Endothelial cell of umbilical vein (primary cell): ENCODE results near the gene KHNYN. TPM values are rescaled to one million over a fixed set of nuclear protein-coding genes. Genes with fewer than 3 reads are reported as not detected.

ENCODE experiments used
- BruUV-seq: library from RNA; stranded (reverse); fragments of 400-500 nt; replicated peaks from 2 replicates; lab custom pipeline; 2021; lab: Mats Ljungman, UMichigan
- CTCF ChIA-PET: fragments of 300-600, 350-600 bp; sonication (Branson Sonifier 250); formaldehyde crosslinking; loops from one replicate; lab custom pipeline; 2021; ENCODE audit warnings: antibody characterized with exemption, inconsistent platforms; lab: Charles Lee
- POLR2A ChIA-PET: fragments of 300-600, 350-600 bp; sonication (Branson Sonifier 250); formaldehyde crosslinking; loops from one replicate; lab custom pipeline; 2021; ENCODE audit warnings: antibody characterized with exemption, inconsistent platforms; lab: Charles Lee
- DNase-seq: peaks from one replicate; pipeline ENCODE4 v3.0.0-alpha.2; 2011; ENCODE audit warnings: low read depth, low spot score
- FAIRE-seq: peaks from 2 replicates; lab custom pipeline; 2011; peaks lifted over from hg19 to GRCh38; lab: Jason Lieb, UNC
- H2AFZ ChIP-seq: 2 replicates; pipeline ENCODE4 v1.6.0; 2012; ENCODE audit warnings: low read depth, low read length, control low read depth, inconsistent platforms
- H3K27ac ChIP-seq: 2 replicates; pipeline ENCODE4 v1.5.1; 2011; ENCODE audit warnings: low read depth, mild to moderate bottlenecking, control low read depth, low read length, moderate library complexity; ENCODE audit not compliant: insufficient read depth
- H3K27me3 ChIP-seq, 2 experiments: 2 replicates each; pipeline versions ENCODE4 v1.6.0 to v1.6.1; 2011; ENCODE audit warnings: low read length in 2 of 2, mixed read lengths in 1 of 2; ENCODE audit not compliant: control insufficient read depth in 2 of 2, insufficient read depth in 2 of 2
- H3K36me3 ChIP-seq, 2 experiments: 2 replicates in 1 of 2; 3 replicates in 1 of 2; pipeline ENCODE4 v1.5.1; 2011; ENCODE audit warnings: low read length in 2 of 2, mild to moderate bottlenecking in 1 of 2, moderate library complexity in 1 of 2; ENCODE audit not compliant: control insufficient read depth in 2 of 2, insufficient read depth in 2 of 2; ENCODE audit errors: extremely low read depth in 1 of 2
- H3K4me1 ChIP-seq: 3 replicates; pipeline ENCODE4 v1.5.1; 2011; ENCODE audit warnings: mild to moderate bottlenecking, low read length; ENCODE audit not compliant: control insufficient read depth, insufficient read depth; ENCODE audit errors: extremely low read depth
- H3K4me2 ChIP-seq: 2 replicates; pipeline ENCODE4 v1.6.1; 2011; ENCODE audit warnings: low read length, control low read depth, mixed read lengths; ENCODE audit not compliant: insufficient read depth
- H3K4me3 ChIP-seq, 3 experiments: fragments of 200-600 bp in 1 of 3; sonication (generic), shearing (Covaris generic) in 1 of 3; replicated peaks in 1 of 3; 2 replicates each; pipeline ENCODE4 v1.5.1; 2011 to 2016; ENCODE audit warnings: control low read depth in 3 of 3, low read length in 3 of 3, mild to moderate bottlenecking in 2 of 3, inconsistent platforms in 1 of 3, low read depth in 1 of 3, moderate library complexity in 1 of 3; ENCODE audit not compliant: insufficient read depth in 1 of 3
- H3K79me2 ChIP-seq: 2 replicates; pipeline ENCODE4 v1.6.0; 2012; ENCODE audit warnings: low read length, inconsistent platforms; ENCODE audit not compliant: control insufficient read depth, insufficient read depth
- H3K9ac ChIP-seq: replicated peaks from 2 replicates; pipeline ENCODE3; 2011; ENCODE audit warnings: low read length, control low read depth; ENCODE audit not compliant: insufficient read depth; ENCODE audit errors: extremely low read depth
- H3K9me1 ChIP-seq: replicated peaks from 3 replicates; pipeline ENCODE4 v1.6.0; 2011; ENCODE audit warnings: mild to moderate bottlenecking, low read length; ENCODE audit not compliant: control insufficient read depth, insufficient read depth; ENCODE audit errors: extremely low read depth
- H3K9me3 ChIP-seq: replicated peaks from 2 replicates; pipeline ENCODE4 v1.5.1; 2012; ENCODE audit warnings: low read length, inconsistent platforms; ENCODE audit not compliant: control insufficient read depth, insufficient read depth
- H4K20me1 ChIP-seq: replicated peaks from 2 replicates; pipeline ENCODE3; 2011; ENCODE audit warnings: mild to moderate bottlenecking, low read length; ENCODE audit not compliant: control insufficient read depth, insufficient read depth; ENCODE audit errors: extremely low read depth
- FOS ChIP-seq: IDR thresholded peaks from 2 replicates; pipeline ENCODE4 v1.6.1; 2011; ENCODE audit warnings: mild to moderate bottlenecking, low read length, moderate library complexity, borderline replicate concordance; ENCODE audit not compliant: insufficient read depth
- GATA2 ChIP-seq: IDR thresholded peaks from 2 replicates; pipeline ENCODE4 v1.7.0; 2011; ENCODE audit warnings: low read depth, mild to moderate bottlenecking, moderate library complexity, mixed read lengths, low read length; ENCODE audit not compliant: insufficient read length, insufficient read depth
- JUN ChIP-seq: IDR thresholded peaks from 2 replicates; pipeline ENCODE4 v1.6.1; 2011; ENCODE audit warnings: borderline replicate concordance, low read depth; ENCODE audit not compliant: insufficient read length, insufficient read depth
- MAX ChIP-seq: IDR thresholded peaks from 2 replicates; pipeline ENCODE4 v1.6.1; 2011; ENCODE audit not compliant: insufficient read depth, insufficient read length
- POLR2A ChIP-seq: IDR thresholded peaks from 2 replicates; pipeline ENCODE4 v1.6.1; 2012; ENCODE audit warnings: low read depth, mild to moderate bottlenecking, control low read depth, low read length
- POLR2AphosphoS5 ChIP-seq: IDR thresholded peaks from 2 replicates; pipeline ENCODE4 v1.6.1; 2012; ENCODE audit warnings: low read depth, mild to moderate bottlenecking, control low read depth, low read length, moderate library complexity; ENCODE audit not compliant: insufficient read depth
- dilution Hi-C: fragments of 300-500 bp; cut with MboI; formaldehyde crosslinking; loops from one replicate; pipeline ENCODE4 v1.15.0; 2019; ENCODE audit warnings: low sequenced_read_pairs; ENCODE audit not compliant: extremely low pct_ligation_motif_present
- intact Hi-C: fragments of 100-400 bp; cut with micrococcal nuclease; formaldehyde crosslinking; loops from one replicate; pipeline ENCODE4 v1.10.0; 2022
- polyA plus RNA-seq, 4 experiments: library from polyadenylated mRNA; depleted of rRNA in 3 of 4; stranded (reverse) in 3 of 4; unstranded in 1 of 4; fragments of >200 nt; gene quantifications; 2 replicates each; pipeline versions ENCODE4 v1.2.1 to v1.2.3, GENCODE V29; 2011 to 2012; ENCODE audit warnings: missing spikeins in 1 of 4
- total RNA-seq: library from RNA; stranded (reverse); gene quantifications from 2 replicates; pipeline ENCODE4 v1.2.3, GENCODE V29; 2021

The KHNYN gene
- total and polyA plus RNA-seq, 2 donors (not counting 3 experiments of a cell fraction or from before 2014, with no cell fraction given): 25.4 to 63.3 TPM

- peaks cover 17% of the 10 kb centered on the region for H3K4me1 ChIP-seq
- DNase-seq (no peak), FAIRE-seq (no peak)
- dilution Hi-C loops (no loop called here), intact Hi-C loops (no loop called here)
- H3K79me2 ChIP-seq: no peaks in the 10 kb centered on the region
- no peak overlapping the region for H3K27ac ChIP-seq
- TF ChIP-seq POLR2AphosphoS5 (no peak), JUN (no peak), GATA2 (no peak), FOS (no peak), POLR2A (no peak), MAX (no peak)
- no peak overlapping the region for H2AFZ ChIP-seq
- H3K36me3 ChIP-seq: peaks cover 4 to 33% of the 10 kb centered on the region in 2 experiments
- H3K9ac ChIP-seq: no peak overlapping the region
- BruUV-seq: no TSS peak
- no peaks in the 10 kb centered on the region for H4K20me1 ChIP-seq
- no peaks in the 10 kb centered on the region for H3K27me3 ChIP-seq
- ChIA-PET CTCF (interaction anchor here (1.4 to 3.9 kb wide), 2 partner anchors 15 to 17 kb away, joined by 3 to 50 read pairs; partner anchors contain the start of gene NYNRIN), POLR2A (no interaction called here)
- no peak overlapping the region for H3K4me3 ChIP-seq
- H3K9me3 ChIP-seq: no peaks in the 10 kb centered on the region
- no peaks in the 10 kb centered on the region for H3K9me1 ChIP-seq
- H3K4me2 ChIP-seq: no peak overlapping the region
These were observed 13.4 kb upstream of the KHNYN start for GRCh38 chr14:24416254-24416931.
